ENCODE measurements around the gene TRIB2.

DNA sequence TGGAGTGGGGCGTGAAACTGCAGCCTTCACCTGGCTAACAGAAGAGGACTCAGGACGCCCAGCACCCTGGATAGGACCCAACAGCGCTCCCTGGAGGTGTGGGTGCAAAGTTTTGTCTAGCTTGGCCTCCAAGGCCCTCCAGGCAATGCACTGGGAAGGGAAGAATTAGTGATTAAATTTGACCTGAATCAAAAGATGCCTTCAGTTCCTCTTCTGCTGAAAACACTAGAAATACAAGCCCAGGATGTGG lies 779 bp upstream of the TRIB2 start:
- TF ChIP-seq EZH2 (IDR thresholded peaks at IDR 0.05) = no peak
- no peak for TF ChIP-seq POLR2AphosphoS5 (IDR thresholded peaks at IDR 0.05; ENCODE audit: borderline replicate concordance, low read depth, low read length)
